Breast epithelium (tissue), 4 donors: ENCODE measurements around the gene OPCML. TPM values are rescaled to one million over a fixed set of nuclear protein-coding genes. Genes with fewer than 3 reads are reported as not detected.

ENCODE experiments used
- DNase-seq, 2 donors: peaks; one replicate each; pipeline ENCODE4 v3.0.0-alpha.2; 2019; ENCODE audit warnings: low spot score in 2 of 2
- H3K27ac ChIP-seq, 2 donors: fragments of 200-600 bp; sonication (generic) in 1 of 2; one replicate each; pipeline ENCODE4 v1.5.1; 2016 to 2019; ENCODE audit warnings: mild to moderate bottlenecking in 1 of 2
- H3K27me3 ChIP-seq, 2 donors: fragments of 200-600 bp; sonication (generic) in 1 of 2; one replicate each; pipeline versions ENCODE4 v1.5.1 to v1.6.0; 2017 to 2019; ENCODE audit warnings: control low read depth in 1 of 2, mild to moderate bottlenecking in 1 of 2
- H3K36me3 ChIP-seq: fragments of 200-600 bp; one replicate; pipeline ENCODE4 v1.5.1; 2019
- H3K4me1 ChIP-seq, 2 donors: fragments of 200-600 bp; sonication (generic); one replicate each; pipeline ENCODE4 v1.5.1; 2016 to 2019; ENCODE audit warnings: control low read depth in 1 of 2
- H3K4me3 ChIP-seq, 3 donors: fragments of 200-600 bp; sonication (generic); 1 replicate in 2 of 3; 2 replicates in 1 of 3; pipeline ENCODE4 v1.5.1; 2016 to 2019; ENCODE audit warnings: mild to moderate bottlenecking in 3 of 3, moderate library complexity in 2 of 3
- H3K9me3 ChIP-seq, 2 donors: fragments of 200-600 bp; sonication (generic) in 1 of 2; one replicate each; pipeline ENCODE4 v1.5.1; 2016 to 2019; ENCODE audit warnings: control low read depth in 1 of 2
- CTCF ChIP-seq, 3 donors: fragments of 450-650 bp; IDR thresholded peaks; one replicate each; pipeline ENCODE4 v1.5.1; 2016 to 2017; ENCODE audit warnings: antibody characterized with exemption in 3 of 3, mild to moderate bottlenecking in 3 of 3, moderate library complexity in 3 of 3
- POLR2A ChIP-seq: fragments of 450-650 bp; IDR thresholded peaks from one replicate; pipeline ENCODE4 v1.6.1; 2016; ENCODE audit warnings: antibody characterized with exemption, mild to moderate bottlenecking, moderate library complexity
- POLR2AphosphoS5 ChIP-seq, 3 donors: sonication (generic); formaldehyde crosslinking; IDR thresholded peaks; one replicate each; pipeline ENCODE4 v1.6.1; 2017; ENCODE audit warnings: antibody characterized with exemption in 3 of 3
- intact Hi-C: fragments of 100-400 bp; cut with DNase I; formaldehyde crosslinking; loops from one replicate; pipeline ENCODE4 v1.15.1; 2023; ENCODE audit warnings: low total_unique reads
- total RNA-seq, 3 donors: library from RNA; depleted of rRNA; stranded (reverse); fragments of >200 nt; gene quantifications; one replicate each; pipeline ENCODE4 v1.1.0, GENCODE V29; 2016

The OPCML gene
- total RNA-seq, 3 donors from 2014 or later: not detected

- Histone ChIP-seq H3K27ac (no peak overlapping the region), H3K4me1 (no peaks in the 10 kb centered on the region), H3K27me3 (no peaks in the 10 kb centered on the region), H3K9me3 (peaks cover 0 to 6% of the 10 kb centered on the region in 2 donors), H3K4me3 (no peak overlapping the region), H3K36me3 (no peaks in the 10 kb centered on the region)
- no peak for DNase-seq
- TF ChIP-seq POLR2A (no peak), CTCF (IDR thresholded peaks at IDR 0.05) (no peak), POLR2AphosphoS5 (IDR thresholded peaks at IDR 0.05) (no peak)
- intact Hi-C loops: no loop called here
Observed at GRCh38 chr11:132853886-132854285, 678.4 kb downstream of the OPCML start.

- H3K27me3 ChIP-seq: no peaks in the 10 kb centered on the region
- peaks cover 0 to 6% of the 10 kb centered on the region in 2 donors for H3K9me3 ChIP-seq
- H3K4me1 ChIP-seq: no peaks in the 10 kb centered on the region
- TF ChIP-seq CTCF (IDR thresholded peaks at IDR 0.05): no peak
- no peak for TF ChIP-seq POLR2AphosphoS5 (IDR thresholded peaks at IDR 0.05)
- no peak for TF ChIP-seq POLR2A
- H3K4me3 ChIP-seq: no peak overlapping the region
- intact Hi-C loops: no loop called here
- no peaks in the 10 kb centered on the region for H3K36me3 ChIP-seq
- no peak for DNase-seq
- no peak overlapping the region for H3K27ac ChIP-seq
Observed at GRCh38 chr11:132852361-132852760, 679.9 kb downstream of the OPCML start.

GRCh38 chr11:132851247-132851646 lies 681.1 kb downstream of the OPCML start:
- Histone ChIP-seq H3K36me3 (no peaks in the 10 kb centered on the region), H3K27ac (no peak overlapping the region), H3K9me3 (peaks cover 0 to 6% of the 10 kb centered on the region in 2 donors), H3K4me1 (no peaks in the 10 kb centered on the region), H3K27me3 (no peaks in the 10 kb centered on the region), H3K4me3 (no peak overlapping the region)
- intact Hi-C loops: no loop called here
- DNase-seq: no peak
- TF ChIP-seq POLR2A: no peak
- no peak for TF ChIP-seq CTCF (IDR thresholded peaks at IDR 0.05)
- no peak for TF ChIP-seq POLR2AphosphoS5 (IDR thresholded peaks at IDR 0.05)

GRCh38 chr11:132850266-132850665 lies 682.0 kb downstream of the OPCML start:
- DNase-seq: no peak
- intact Hi-C loops: no loop called here
- Histone ChIP-seq H3K27me3 (no peaks in the 10 kb centered on the region), H3K9me3 (peaks cover 0 to 4% of the 10 kb centered on the region in 2 donors), H3K4me3 (no peak overlapping the region), H3K4me1 (no peaks in the 10 kb centered on the region), H3K27ac (no peak overlapping the region), H3K36me3 (no peaks in the 10 kb centered on the region)
- TF ChIP-seq CTCF (IDR thresholded peaks at IDR 0.05): no peak
- TF ChIP-seq POLR2A: no peak
- no peak for TF ChIP-seq POLR2AphosphoS5 (IDR thresholded peaks at IDR 0.05)

- Histone ChIP-seq H3K36me3 (no peaks in the 10 kb centered on the region), H3K4me3 (no peak overlapping the region), H3K27ac (no peak overlapping the region), H3K4me1 (no peaks in the 10 kb centered on the region), H3K27me3 (no peaks in the 10 kb centered on the region), H3K9me3 (no peaks in the 10 kb centered on the region)
- DNase-seq: peak in 1 of 2 donors; percentile 31
- TF ChIP-seq POLR2A: no peak
- TF ChIP-seq CTCF (IDR thresholded peaks at IDR 0.05): no peak
- no peak for TF ChIP-seq POLR2AphosphoS5 (IDR thresholded peaks at IDR 0.05)
- intact Hi-C loops: loop anchor here (5.0 kb wide), 1 partner anchor 1751 kb away; no protein-coding TSS in a partner anchor
Observed at GRCh38 chr11:132848336-132848735, 684.0 kb downstream of the OPCML start.
